Activated CD4-positive, alpha-beta T cell treated with anti-CD3 and anti-CD28 coated beads, Interleukin-2, amount 50 U/mL, for 24 hours (primary cell): ENCODE measurements around the gene SNAP29.

ENCODE experiments used
- DNase-seq, 2 donors: peaks; one replicate each; pipeline ENCODE4 v3.0.0-alpha.2; 2020; ENCODE audit warnings: low read depth in 1 of 2, low spot score in 1 of 2

Gene SNAP29

GRCh38 chr22:20865875-20866445 lies 7.2 kb downstream of the SNAP29 start:
- DNase-seq: no peak

GRCh38 chr22:20866736-20867135 lies 7.9 kb downstream of the SNAP29 start:
- no peak for DNase-seq

GRCh38 chr22:20867179-20868024 lies 8.6 kb downstream of the SNAP29 start:
- DNase-seq: no peak

GRCh38 chr22:20868025-20868962 lies 9.5 kb downstream of the SNAP29 start:
- no peak for DNase-seq

- DNase-seq: no peak
These were observed 10.4 kb downstream of the SNAP29 start for GRCh38 chr22:20869234-20869633.

- DNase-seq: no peak
These were observed 14.4 kb downstream of the SNAP29 start for GRCh38 chr22:20873214-20873613.

GRCh38 chr22:20875296-20875695 lies 16.5 kb downstream of the SNAP29 start:
- no peak for DNase-seq

GRCh38 chr22:20877715-20878114 lies 18.9 kb downstream of the SNAP29 start:
- no peak for DNase-seq

- no peak for DNase-seq
These were observed 22.4 kb downstream of the SNAP29 start for GRCh38 chr22:20881231-20881630.

GRCh38 chr22:20881869-20882815 lies 23.3 kb downstream of the SNAP29 start:
- no peak for DNase-seq

- DNase-seq: no peak
These were observed 24.0 kb downstream of the SNAP29 start for GRCh38 chr22:20882855-20883254.

GRCh38 chr22:20884454-20884853 lies 25.6 kb downstream of the SNAP29 start:
- no peak for DNase-seq

GRCh38 chr22:20885017-20885556 lies 26.3 kb downstream of the SNAP29 start:
- no peak for DNase-seq

GRCh38 chr22:20885557-20886323 lies 26.9 kb downstream of the SNAP29 start:
- no peak for DNase-seq

- no peak for DNase-seq
These were observed 28.6 kb downstream of the SNAP29 start for GRCh38 chr22:20887375-20887774.

- DNase-seq: no peak
These were observed 30.4 kb downstream of the SNAP29 start for GRCh38 chr22:20889025-20889704.

GRCh38 chr22:20889904-20890540 lies 31.2 kb downstream of the SNAP29 start:
- no peak for DNase-seq

- no peak for DNase-seq
These were observed 32.2 kb downstream of the SNAP29 start for GRCh38 chr22:20890975-20891374.
